Esophagus squamous epithelium (tissue), 4 donors: ENCODE data around the gene FGF1.

Source experiments
- CTCF ChIP-seq, 6 experiments: fragments of 450-650 bp in 4 of 6; fragments of 200-600 bp in 2 of 6; sonication (generic) in 2 of 6; IDR thresholded peaks; one replicate each; pipeline ENCODE4 v1.5.1; 2016 to 2019; ENCODE audit warnings: antibody characterized with exemption in 6 of 6, mild to moderate bottlenecking in 4 of 6, moderate library complexity in 4 of 6
- POLR2A ChIP-seq, 4 donors: fragments of 450-650 bp; IDR thresholded peaks; one replicate each; pipeline ENCODE4 v1.6.1; 2017; ENCODE audit warnings: antibody characterized with exemption in 4 of 4, mild to moderate bottlenecking in 4 of 4, moderate library complexity in 3 of 4

DNA sequence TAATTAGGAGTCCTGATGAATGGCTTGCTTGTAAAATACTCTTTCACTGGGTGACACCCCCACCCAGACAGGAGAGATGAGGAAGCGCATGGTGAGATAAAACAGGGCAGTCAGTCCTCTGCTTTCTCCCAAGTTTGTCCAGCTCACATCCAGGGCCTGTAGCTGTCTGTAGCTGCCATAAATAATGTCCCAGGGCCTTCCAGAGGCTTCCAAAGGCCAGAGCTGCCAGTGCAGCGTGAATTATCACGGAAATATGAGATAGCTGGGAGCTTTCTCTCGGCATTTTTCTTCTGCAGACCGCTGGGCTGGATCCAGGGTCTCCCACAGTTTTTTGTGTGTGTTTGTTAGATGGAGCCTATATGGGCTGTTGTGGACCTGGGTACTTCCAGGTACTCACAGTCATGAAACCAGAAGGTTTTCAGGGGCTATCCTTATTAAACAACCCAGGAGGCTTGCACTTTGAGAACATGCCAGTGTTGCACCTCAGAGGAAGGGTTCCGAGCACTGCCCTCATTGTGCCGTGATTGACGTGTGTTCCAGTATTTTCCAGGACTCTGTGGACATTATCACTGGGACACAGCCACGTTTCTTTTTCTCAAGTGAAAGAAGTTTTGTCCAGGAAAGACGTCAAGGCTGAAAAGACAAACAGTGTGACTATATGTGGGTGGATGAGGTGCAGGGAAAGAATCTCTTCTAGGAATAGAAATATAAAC, 117.5 kb downstream of the FGF1 start:
- TF ChIP-seq CTCF (IDR thresholded peaks at IDR 0.05) (no peak), POLR2A (IDR thresholded peaks at IDR 0.05) (no peak)
